ENCODE results near the gene CCDC57. TPM values are rescaled to one million over a fixed set of nuclear protein-coding genes. Genes with fewer than 3 reads are reported as not detected.

The CCDC57 gene
- total and polyA plus RNA-seq, 4 donors: 5.4 to 19.1 (median 11.7) TPM

DNA sequence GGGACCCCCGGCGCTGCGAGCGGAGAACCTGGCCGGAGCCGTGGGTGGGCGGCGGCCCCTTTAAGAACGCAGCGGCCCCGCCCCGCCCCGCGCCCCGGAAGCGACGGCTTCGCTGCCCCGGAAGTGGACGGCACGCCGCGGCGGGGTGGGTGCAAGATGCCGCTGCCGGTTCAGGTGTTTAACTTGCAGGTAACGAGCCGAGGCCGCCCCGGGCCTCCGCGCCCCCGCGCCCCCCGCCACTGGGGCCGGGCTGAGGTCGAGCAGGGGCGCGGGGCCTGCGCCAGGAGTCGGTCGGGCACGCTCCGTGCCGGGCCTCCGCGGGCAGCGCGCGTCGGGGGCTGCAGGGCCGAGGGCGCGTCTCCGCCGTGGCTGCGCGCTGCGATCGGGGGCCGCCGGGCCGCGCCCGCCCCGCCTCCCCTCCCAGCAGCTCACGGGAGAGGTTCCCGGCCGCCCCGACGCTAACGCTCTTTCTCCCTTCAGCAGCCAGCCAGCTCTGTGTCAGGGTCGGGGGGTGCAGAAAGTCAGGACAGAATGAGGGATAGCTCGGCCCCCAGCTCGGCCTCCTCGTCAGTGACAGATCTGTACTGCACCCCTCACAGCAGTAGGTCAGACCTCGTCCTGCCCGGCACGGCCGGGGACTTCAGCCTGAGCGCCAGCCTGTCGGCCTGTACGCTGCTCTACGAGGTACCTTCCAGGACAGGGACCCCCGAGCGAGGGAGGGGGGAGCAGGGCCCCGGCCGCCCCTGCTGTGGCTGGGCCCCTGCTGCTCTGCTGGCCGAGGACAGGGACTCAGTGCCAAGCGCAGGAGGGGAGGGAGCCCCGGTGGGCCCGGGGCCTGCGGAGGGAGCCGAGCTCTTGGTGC lies 160.6 kb downstream of the CCDC57 start, which contains the start of the genes GPS1 and RFNG:
TSS of gene GPS1 (plus strand) at position 123 of the 862 bp plus-strand sequence. CDS start at position 157, 34 bp downstream.
TSS of gene RFNG (minus strand) at position 36 of the 862 bp plus-strand sequence. CDS start 45 bp downstream, outside the sequence.
- peaks cover 23 to 63% (median 53%) of the 10 kb centered on the region in 4 donors for H3K4me1 ChIP-seq (ENCODE audit: control insufficient read depth in 4 of 4, insufficient read depth in 4 of 4, low read length in 3 of 4)
- peaks cover 4 to 22% (median 13%) of the 10 kb centered on the region in 4 donors for H3K36me3 ChIP-seq (ENCODE audit: control insufficient read depth in 4 of 4, insufficient read depth in 3 of 4, low read depth in 1 of 4, low read length in 3 of 4)
- TF ChIP-seq, protein P1, sequence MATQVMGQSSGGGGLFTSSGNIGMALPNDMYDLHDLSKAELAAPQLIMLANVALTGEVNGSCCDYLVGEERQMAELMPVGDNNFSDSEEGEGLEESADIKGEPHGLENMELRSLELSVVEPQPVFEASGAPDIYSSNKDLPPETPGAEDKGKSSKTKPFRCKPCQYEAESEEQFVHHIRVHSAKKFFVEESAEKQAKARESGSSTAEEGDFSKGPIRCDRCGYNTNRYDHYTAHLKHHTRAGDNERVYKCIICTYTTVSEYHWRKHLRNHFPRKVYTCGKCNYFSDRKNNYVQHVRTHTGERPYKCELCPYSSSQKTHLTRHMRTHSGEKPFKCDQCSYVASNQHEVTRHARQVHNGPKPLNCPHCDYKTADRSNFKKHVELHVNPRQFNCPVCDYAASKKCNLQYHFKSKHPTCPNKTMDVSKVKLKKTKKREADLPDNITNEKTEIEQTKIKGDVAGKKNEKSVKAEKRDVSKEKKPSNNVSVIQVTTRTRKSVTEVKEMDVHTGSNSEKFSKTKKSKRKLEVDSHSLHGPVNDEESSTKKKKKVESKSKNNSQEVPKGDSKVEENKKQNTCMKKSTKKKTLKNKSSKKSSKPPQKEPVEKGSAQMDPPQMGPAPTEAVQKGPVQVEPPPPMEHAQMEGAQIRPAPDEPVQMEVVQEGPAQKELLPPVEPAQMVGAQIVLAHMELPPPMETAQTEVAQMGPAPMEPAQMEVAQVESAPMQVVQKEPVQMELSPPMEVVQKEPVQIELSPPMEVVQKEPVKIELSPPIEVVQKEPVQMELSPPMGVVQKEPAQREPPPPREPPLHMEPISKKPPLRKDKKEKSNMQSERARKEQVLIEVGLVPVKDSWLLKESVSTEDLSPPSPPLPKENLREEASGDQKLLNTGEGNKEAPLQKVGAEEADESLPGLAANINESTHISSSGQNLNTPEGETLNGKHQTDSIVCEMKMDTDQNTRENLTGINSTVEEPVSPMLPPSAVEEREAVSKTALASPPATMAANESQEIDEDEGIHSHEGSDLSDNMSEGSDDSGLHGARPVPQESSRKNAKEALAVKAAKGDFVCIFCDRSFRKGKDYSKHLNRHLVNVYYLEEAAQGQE (IDR thresholded peaks at IDR 0.05): no peak
- no peak for TF ChIP-seq EGR1 (IDR thresholded peaks at IDR 0.05; ENCODE audit: low read depth in 2 of 2)
- peak; percentile 63 to 88 for TF ChIP-seq GABPA (IDR thresholded peaks at IDR 0.05 in 1 of 2, conservative IDR thresholded peaks at IDR 0.05 in 1 of 2)
- TF ChIP-seq, protein P2, sequence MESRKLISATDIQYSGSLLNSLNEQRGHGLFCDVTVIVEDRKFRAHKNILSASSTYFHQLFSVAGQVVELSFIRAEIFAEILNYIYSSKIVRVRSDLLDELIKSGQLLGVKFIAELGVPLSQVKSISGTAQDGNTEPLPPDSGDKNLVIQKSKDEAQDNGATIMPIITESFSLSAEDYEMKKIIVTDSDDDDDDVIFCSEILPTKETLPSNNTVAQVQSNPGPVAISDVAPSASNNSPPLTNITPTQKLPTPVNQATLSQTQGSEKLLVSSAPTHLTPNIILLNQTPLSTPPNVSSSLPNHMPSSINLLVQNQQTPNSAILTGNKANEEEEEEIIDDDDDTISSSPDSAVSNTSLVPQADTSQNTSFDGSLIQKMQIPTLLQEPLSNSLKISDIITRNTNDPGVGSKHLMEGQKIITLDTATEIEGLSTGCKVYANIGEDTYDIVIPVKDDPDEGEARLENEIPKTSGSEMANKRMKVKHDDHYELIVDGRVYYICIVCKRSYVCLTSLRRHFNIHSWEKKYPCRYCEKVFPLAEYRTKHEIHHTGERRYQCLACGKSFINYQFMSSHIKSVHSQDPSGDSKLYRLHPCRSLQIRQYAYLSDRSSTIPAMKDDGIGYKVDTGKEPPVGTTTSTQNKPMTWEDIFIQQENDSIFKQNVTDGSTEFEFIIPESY (IDR thresholded peaks at IDR 0.05): no peak
- under 1% methylated on average over 94 of the region's 94 CpGs for WGBS
- no peaks in the 10 kb centered on the region for H3K9me3 ChIP-seq (ENCODE audit: control insufficient read depth in 4 of 4, low read length in 3 of 4)
- DNase-seq (ENCODE audit: low spot score): peak; percentile 85
- H3K9ac ChIP-seq (ENCODE audit: low read depth in 1 of 2, low read length in 2 of 2): peak within 1 kb of the TSS in 1 of 2 donors; percentile 49
- peak within 1 kb of the TSS; percentile 34 to 60 for H3K27ac ChIP-seq (ENCODE audit: low read depth in 1 of 2, low read length in 2 of 2)
- peak within 1 kb of the TSS; percentile 82 to 94 (median 91) for H3K4me3 ChIP-seq (ENCODE audit: low read depth in 1 of 3, low read length in 3 of 3)
- no peaks in the 10 kb centered on the region for H3K27me3 ChIP-seq (ENCODE audit: control insufficient read depth in 4 of 4, insufficient read depth in 4 of 4, low read length in 3 of 4)

Other genes starting within 250 kb of the CCDC57 start
- 10 to 100 TPM; 17.8 to 26.2 TPM for gene ASPSCR1, start 235.2 kb downstream of the CCDC57 start, total RNA-seq
- 10 to 100 TPM; 19.0 to 21.7 TPM for gene ASPSCR1, start 235.2 kb downstream of the CCDC57 start, polyA plus RNA-seq
- gene CENPX, start 190.0 kb downstream of the CCDC57 start, total RNA-seq: 10 to 100 TPM; 22.5 to 40.6 TPM
- 10 to 100 TPM; 49.2 to 83.9 TPM for gene CENPX, start 190.0 kb downstream of the CCDC57 start, polyA plus RNA-seq
- gene LRRC45, start 189.5 kb downstream of the CCDC57 start, total RNA-seq: 10 to 100 TPM in 1 of 2 donors, 1 to 10 TPM in 1; 7.2 to 14.1 TPM
- 1 to 10 TPM; 4.0 to 6.8 TPM for gene LRRC45, start 189.5 kb downstream of the CCDC57 start, polyA plus RNA-seq
- 1 to 10 TPM; 3.1 to 6.3 TPM for gene RAC3, start 181.2 kb downstream of the CCDC57 start, total RNA-seq
- 1 to 10 TPM in 1 of 2 donors, under 1 TPM in 1; 0.63 to 3.5 TPM for gene RAC3, start 181.2 kb downstream of the CCDC57 start, polyA plus RNA-seq
- 100 to 1,000 TPM in 1 of 2 donors, 10 to 100 TPM in 1; 58.6 to 504 TPM for gene DCXR, start 175.1 kb downstream of the CCDC57 start, total RNA-seq
- gene DCXR, start 175.1 kb downstream of the CCDC57 start, polyA plus RNA-seq: 1,000 to 10,000 TPM in 1 of 2 donors, 100 to 1,000 TPM in 1; 667 to 1,190 TPM
- 10 to 100 TPM; 15.0 to 23.7 TPM for gene RFNG, start 161.0 kb downstream of the CCDC57 start, total RNA-seq
- 10 to 100 TPM; 23.2 to 36.0 TPM for gene RFNG, start 161.0 kb downstream of the CCDC57 start, polyA plus RNA-seq
- 10 to 100 TPM; 59.4 to 66.3 TPM for gene GPS1, start 160.9 kb downstream of the CCDC57 start, total RNA-seq
- gene GPS1, start 160.9 kb downstream of the CCDC57 start, polyA plus RNA-seq: 10 to 100 TPM; 53.9 to 58.3 TPM
- 10 to 100 TPM; 40.6 to 59.5 TPM for gene DUS1L, start 147.0 kb downstream of the CCDC57 start, total RNA-seq
- 10 to 100 TPM; 47.2 to 74.7 TPM for gene DUS1L, start 147.0 kb downstream of the CCDC57 start, polyA plus RNA-seq
- gene FASN, start 114.6 kb downstream of the CCDC57 start, total RNA-seq: 100 to 1,000 TPM; 184 to 229 TPM
- 10 to 100 TPM; 53.1 to 75.3 TPM for gene FASN, start 114.6 kb downstream of the CCDC57 start, polyA plus RNA-seq
- gene SLC16A3, start 16.2 kb upstream of the CCDC57 start, total RNA-seq: 10 to 100 TPM in 1 of 2 donors, 1 to 10 TPM in 1; 9.2 to 10.5 TPM
- gene SLC16A3, start 16.2 kb upstream of the CCDC57 start, polyA plus RNA-seq: 1 to 10 TPM; 1.1 to 8.4 TPM
- 10 to 100 TPM; 22.0 to 49.0 TPM for gene CSNK1D, start 60.9 kb upstream of the CCDC57 start, total RNA-seq
- 10 to 100 TPM; 29.0 to 39.3 TPM for gene CSNK1D, start 60.9 kb upstream of the CCDC57 start, polyA plus RNA-seq
- 1 to 10 TPM; 1.4 to 1.5 TPM for gene CD7, start 104.8 kb upstream of the CCDC57 start, total RNA-seq
- 1 to 10 TPM; 1.0 to 1.4 TPM for gene CD7, start 104.8 kb upstream of the CCDC57 start, polyA plus RNA-seq
- gene SECTM1, start 120.9 kb upstream of the CCDC57 start, total RNA-seq: 10 to 100 TPM in 1 of 2 donors, 1 to 10 TPM in 1; 3.6 to 14.2 TPM
- 1 to 10 TPM; 1.3 to 5.7 TPM for gene SECTM1, start 120.9 kb upstream of the CCDC57 start, polyA plus RNA-seq
- under 1 TPM in 1 of 2 donors, not detected in 1; 0.14 TPM for gene TEX19, start 146.4 kb upstream of the CCDC57 start, total RNA-seq
- gene TEX19, start 146.4 kb upstream of the CCDC57 start, polyA plus RNA-seq: not detected
- not detected for gene UTS2R, start 158.9 kb upstream of the CCDC57 start, total RNA-seq
- gene UTS2R, start 158.9 kb upstream of the CCDC57 start, polyA plus RNA-seq: not detected
- 10 to 100 TPM in 1 of 2 donors, 1 to 10 TPM in 1; 9.7 to 19.9 TPM for gene HEXD, start 205.5 kb upstream of the CCDC57 start, total RNA-seq
- gene HEXD, start 205.5 kb upstream of the CCDC57 start, polyA plus RNA-seq: 10 to 100 TPM in 1 of 2 donors, 1 to 10 TPM in 1; 5.6 to 14.7 TPM
- gene OGFOD3, start 205.7 kb upstream of the CCDC57 start, total RNA-seq: 10 to 100 TPM; 16.1 to 23.2 TPM
- gene OGFOD3, start 205.7 kb upstream of the CCDC57 start, polyA plus RNA-seq: 10 to 100 TPM; 15.0 to 20.9 TPM
- 10 to 100 TPM; 25.9 to 44.0 TPM for gene CYBC1, start 237.9 kb upstream of the CCDC57 start, total RNA-seq
- gene CYBC1, start 237.9 kb upstream of the CCDC57 start, polyA plus RNA-seq: 10 to 100 TPM; 23.2 to 45.6 TPM
- 10 to 100 TPM; 24.8 to 87.5 TPM for gene NARF, start 245.9 kb upstream of the CCDC57 start, total RNA-seq
- 10 to 100 TPM; 19.8 to 27.6 TPM for gene NARF, start 245.9 kb upstream of the CCDC57 start, polyA plus RNA-seq

Data from liver (tissue), 9 donors.